NT2/D1 (cell line): ENCODE data around the gene OR10H2.

ENCODE experiments used
- DNase-seq: peaks from one replicate; pipeline ENCODE4 v3.0.0-alpha.2; 2011; ENCODE audit warnings: low read depth, low spot score
- H3K27me3 ChIP-seq: 2 replicates; pipeline ENCODE4 v1.6.0; 2011; ENCODE audit warnings: mild to moderate bottlenecking; ENCODE audit not compliant: insufficient read length, insufficient read depth
- H3K36me3 ChIP-seq: 2 replicates; pipeline ENCODE4 v1.6.1; 2011; ENCODE audit warnings: mild to moderate bottlenecking, low read length, mixed read lengths; ENCODE audit not compliant: insufficient read depth, insufficient read length
- H3K4me1 ChIP-seq: 2 replicates; pipeline ENCODE4 v1.5.1; 2011; ENCODE audit not compliant: insufficient read depth, insufficient read length
- H3K4me3 ChIP-seq: 2 replicates; pipeline ENCODE4 v1.5.1; 2011; ENCODE audit warnings: low read depth; ENCODE audit not compliant: insufficient read length
- H3K9ac ChIP-seq: 2 replicates; pipeline ENCODE4 v1.6.0; 2011; ENCODE audit warnings: low read depth; ENCODE audit not compliant: insufficient read length
- H3K9me3 ChIP-seq: 2 replicates; pipeline ENCODE4 v1.5.1; 2011; ENCODE audit warnings: mild to moderate bottlenecking, low read length; ENCODE audit not compliant: insufficient read depth
- SUZ12 ChIP-seq: IDR thresholded peaks from 2 replicates; pipeline ENCODE4 v1.6.1; 2011; ENCODE audit not compliant: insufficient read length, insufficient read depth; ENCODE audit errors: extremely low read depth
- YY1 ChIP-seq: IDR thresholded peaks from 2 replicates; pipeline ENCODE4 v1.6.1; 2011; ENCODE audit not compliant: insufficient read length, insufficient read depth
- ZNF274 ChIP-seq: IDR thresholded peaks from 2 replicates; pipeline ENCODE4 v1.6.1; 2011; ENCODE audit warnings: mild to moderate bottlenecking, low read depth, low read length

Gene OR10H2

DNA sequence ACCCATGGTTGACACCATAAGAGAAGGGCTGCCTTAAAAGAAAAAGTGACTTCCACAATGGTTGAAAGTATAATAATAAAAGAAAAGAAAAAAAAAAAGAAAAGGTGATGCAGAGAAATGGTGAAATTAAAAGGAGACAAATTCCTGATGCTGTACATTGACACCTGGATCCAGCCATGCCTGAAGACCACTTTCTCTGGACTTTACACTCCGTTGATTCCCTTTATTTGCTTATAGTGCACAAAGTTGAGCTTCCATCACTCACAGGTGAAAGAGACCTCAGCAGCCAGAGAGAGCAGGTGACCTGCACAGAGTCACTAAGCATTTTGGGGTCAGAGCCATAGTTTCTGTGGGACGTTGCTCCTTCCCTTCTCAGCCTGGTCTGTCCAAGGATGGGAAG lies 47.4 kb downstream of the OR10H2 start:
- H3K4me1 ChIP-seq: peaks cover 3% of the 10 kb centered on the region
- no peak for DNase-seq
- H3K27me3 ChIP-seq: peaks cover 13% of the 10 kb centered on the region
- no peaks in the 10 kb centered on the region for H3K36me3 ChIP-seq
- no peak overlapping the region for H3K9ac ChIP-seq
- H3K9me3 ChIP-seq: no peaks in the 10 kb centered on the region; the same call in 1 of the 2 replicates
- no peak overlapping the region for H3K4me3 ChIP-seq
- no peak for TF ChIP-seq SUZ12
- no peak for TF ChIP-seq YY1
- no peak for TF ChIP-seq ZNF274

DNA sequence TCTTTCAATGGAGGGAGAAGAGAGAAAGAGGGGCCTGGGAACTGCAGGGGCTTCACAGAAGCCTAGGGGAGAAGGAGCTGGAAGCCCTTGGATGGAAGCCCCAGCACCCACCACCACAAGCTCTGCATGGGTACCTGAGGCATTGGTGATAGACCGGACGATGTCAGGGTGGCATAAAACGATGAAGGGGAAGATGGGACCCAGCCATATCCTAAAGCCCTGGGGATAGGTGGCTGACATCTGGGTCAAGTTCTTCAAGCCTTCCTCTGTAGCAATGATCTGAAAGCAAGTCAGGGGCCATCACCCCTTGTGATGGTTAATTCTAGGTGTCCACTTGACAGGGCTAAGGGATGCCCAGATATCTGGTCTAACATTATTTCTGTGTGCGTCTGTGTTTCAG lies 48.4 kb downstream of the OR10H2 start:
- H3K4me1 ChIP-seq: peaks cover 8% of the 10 kb centered on the region
- TF ChIP-seq ZNF274 (no peak), YY1 (no peak), SUZ12 (no peak)
- H3K9ac ChIP-seq: no peak overlapping the region
- H3K27me3 ChIP-seq: peaks cover 13% of the 10 kb centered on the region
- no peak overlapping the region for H3K4me3 ChIP-seq
- H3K9me3 ChIP-seq: no peaks in the 10 kb centered on the region; the same call in 1 of the 2 replicates
- no peaks in the 10 kb centered on the region for H3K36me3 ChIP-seq
- DNase-seq: no peak

DNA sequence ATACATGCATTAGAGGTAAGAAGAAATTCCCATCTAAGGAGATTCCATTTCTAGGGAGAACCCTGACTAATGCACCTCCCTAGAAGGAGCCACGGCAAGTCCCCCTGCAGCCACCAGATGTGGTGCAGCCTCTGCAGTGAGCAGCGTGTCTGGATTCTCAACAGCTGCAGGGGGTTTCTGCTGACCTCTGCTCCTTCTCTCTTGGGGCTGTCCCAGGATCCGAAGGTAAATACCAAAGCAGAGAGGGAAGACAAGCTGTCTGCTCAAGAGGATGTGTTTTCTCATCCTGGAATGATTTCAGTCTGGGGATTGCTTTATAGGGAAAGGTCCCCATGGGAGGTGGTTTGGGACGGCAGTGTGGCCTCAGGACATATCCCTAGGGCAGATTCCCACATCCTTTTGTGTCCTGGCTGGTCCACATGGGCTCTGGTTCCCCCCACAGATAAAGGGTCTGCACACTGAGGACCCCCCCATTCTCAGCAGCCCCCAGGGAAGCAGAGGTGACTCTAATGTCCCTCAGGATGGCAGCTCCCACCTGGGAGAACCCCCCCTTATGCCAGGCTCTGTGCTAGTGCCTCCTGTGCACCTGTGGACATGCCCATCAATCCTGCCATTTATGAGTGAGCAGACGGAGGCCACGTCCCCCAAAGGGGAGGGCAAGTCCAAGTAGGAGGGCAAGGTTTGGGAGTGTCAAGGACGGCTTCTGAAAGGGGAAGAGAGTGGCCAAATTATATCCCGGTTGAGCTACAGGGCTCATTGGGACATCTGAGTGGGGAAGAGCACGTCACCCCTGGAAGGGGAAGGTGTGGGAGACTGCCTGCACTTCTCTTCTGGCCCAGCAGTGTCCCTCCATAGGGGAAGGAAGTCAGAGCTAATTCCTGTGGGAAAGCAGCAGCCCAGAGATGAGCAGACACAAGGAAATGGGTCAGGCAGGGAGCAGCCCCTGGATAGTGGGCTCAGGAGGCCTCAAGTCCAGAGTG lies 49.5 kb downstream of the OR10H2 start:
- no peaks in the 10 kb centered on the region; the same call in 1 of the 2 replicates for H3K9me3 ChIP-seq
- TF ChIP-seq SUZ12 (no peak), YY1 (no peak), ZNF274 (no peak)
- no peak overlapping the region for H3K4me3 ChIP-seq
- DNase-seq: no peak
- peaks cover 10% of the 10 kb centered on the region for H3K4me1 ChIP-seq
- no peaks in the 10 kb centered on the region for H3K36me3 ChIP-seq
- H3K27me3 ChIP-seq: peaks cover 13% of the 10 kb centered on the region
- H3K9ac ChIP-seq: no peak overlapping the region
